HCT116 (cell line): ENCODE results near the gene TMEM212. TPM values are rescaled to one million over a fixed set of nuclear protein-coding genes. Genes with fewer than 3 reads are reported as not detected.
"Not testable (repeated sequence)": the region's sequence is repeated elsewhere in the genome, so short reads cannot be mapped to it uniquely, and the experiment has no call there.

ENCODE experiments used
- ATAC-seq: fragments of 200-7000 bp; cut with Tn5 transposase; 2 replicates; pipeline ENCODE4 v1.9.1; 2020; ENCODE audit warnings: mild to moderate bottlenecking, moderate library complexity
- BruUV-seq: library from RNA; stranded (reverse); fragments of 400-500 nt; replicated peaks from 2 replicates; lab custom pipeline; 2021; lab: Mats Ljungman, UMichigan
- CTCF ChIA-PET: fragments of 300-600 bp; sonication (Branson Sonifier 250); formaldehyde crosslinking; loops from one replicate; lab custom pipeline; 2021; ENCODE audit warnings: antibody characterized with exemption; lab: Charles Lee
- POLR2A ChIA-PET: fragments of 300-600, 350-600 bp; sonication (Branson Sonifier 250); formaldehyde crosslinking; loops from one replicate; lab custom pipeline; 2021; ENCODE audit warnings: antibody characterized with exemption; lab: Charles Lee
- RAD21 ChIA-PET, 2 experiments: fragments of 300-600 bp; sonication (Branson Sonifier 250); formaldehyde crosslinking; loops; one replicate each; lab custom pipeline; 2023; ENCODE audit warnings: low total read pairs in 2 of 2; ENCODE audit not compliant: uncharacterized antibody in 2 of 2, unreplicated experiment in 2 of 2, low non-redundant PET in 1 of 2; lab: Charles Lee
- DNase-seq: peaks from one replicate; pipeline ENCODE4 v3.0.0-alpha.2; 2010; ENCODE audit warnings: low read depth, low spot score
- H2AFZ ChIP-seq: fragments of 200-600 bp; shearing (Covaris generic), sonication (generic); 2 replicates; pipeline ENCODE4 v1.6.1; 2017; ENCODE audit warnings: low read depth, mixed run types, mixed read lengths, antibody characterized with exemption, low read length; ENCODE audit not compliant: poor library complexity, severe bottlenecking
- H3K27ac ChIP-seq: 2 replicates; pipeline ENCODE4 v1.5.1; 2012; ENCODE audit warnings: low read depth, low read length
- H3K27me3 ChIP-seq: fragments of 200-600 bp; sonication (generic); 2 replicates; pipeline ENCODE4 v1.6.1; 2016; ENCODE audit warnings: mixed run types, low read length, mixed read lengths; ENCODE audit not compliant: insufficient read depth
- H3K36me3 ChIP-seq, 2 experiments: fragments of 200-500 bp in 1 of 2; fragments of 200-600 bp in 1 of 2; sonication (Bioruptor generic) in 1 of 2; sonication (generic) in 1 of 2; 2 replicates each; pipeline versions ENCODE4 v1.5.1 to v1.6.1; 2014 to 2016; ENCODE audit warnings: low read length in 2 of 2, inconsistent platforms in 1 of 2, mixed read lengths in 1 of 2, mixed run types in 1 of 2; ENCODE audit not compliant: insufficient read depth in 2 of 2, control insufficient read depth in 1 of 2
- H3K4me1 ChIP-seq, 2 experiments: fragments of 200-600 bp in 1 of 2; sonication (generic) in 1 of 2; 2 replicates each; pipeline versions ENCODE4 v1.5.1 to v1.6.1; 2012 to 2017; ENCODE audit warnings: low read length in 2 of 2, inconsistent platforms in 1 of 2, mild to moderate bottlenecking in 1 of 2, mixed read lengths in 1 of 2, mixed run types in 1 of 2, moderate library complexity in 1 of 2; ENCODE audit not compliant: insufficient read depth in 2 of 2, control insufficient read depth in 1 of 2
- H3K4me2 ChIP-seq: fragments of 200-600 bp; sonication (generic); 2 replicates; pipeline ENCODE4 v1.6.1; 2017; ENCODE audit warnings: mixed run types, low read length, mixed read lengths
- H3K4me3 ChIP-seq, 2 experiments: fragments of 200-600 bp in 1 of 2; sonication (generic) in 1 of 2; replicated peaks in 1 of 2; 2 replicates each; pipeline ENCODE4 v1.5.1; 2011 to 2016; ENCODE audit warnings: low read length in 2 of 2, control low read depth in 1 of 2, low read depth in 1 of 2, mild to moderate bottlenecking in 1 of 2, mixed read lengths in 1 of 2, mixed run types in 1 of 2
- H3K79me2 ChIP-seq: fragments of 200-600 bp; sonication (generic); 2 replicates; pipeline ENCODE4 v1.6.1; 2017; ENCODE audit warnings: mild to moderate bottlenecking, mixed run types, low read length, moderate library complexity, mixed read lengths; ENCODE audit not compliant: insufficient read depth
- H3K9ac ChIP-seq: fragments of 200-600 bp; sonication (generic); 2 replicates; pipeline ENCODE4 v1.6.1; 2016; ENCODE audit warnings: low read length, mixed read lengths
- H3K9me2 ChIP-seq: fragments of 200-600 bp; sonication (generic), shearing (Covaris generic); 2 replicates; pipeline ENCODE4 v1.6.1; 2017; ENCODE audit warnings: mixed run types, mild to moderate bottlenecking, moderate library complexity; ENCODE audit not compliant: insufficient read depth
- H3K9me3 ChIP-seq, 2 experiments: fragments of 200-500 bp in 1 of 2; fragments of 200-600 bp in 1 of 2; sonication (Bioruptor generic) in 1 of 2; sonication (generic) in 1 of 2; 2 replicates each; pipeline ENCODE4 v1.6.1; 2014 to 2017; ENCODE audit warnings: low read length in 2 of 2, mixed read lengths in 2 of 2, inconsistent platforms in 1 of 2, low read depth in 1 of 2, mild to moderate bottlenecking in 1 of 2, mixed run types in 1 of 2, moderate library complexity in 1 of 2; ENCODE audit not compliant: control insufficient read depth in 1 of 2, insufficient read depth in 1 of 2
- H4K20me1 ChIP-seq: fragments of 200-600 bp; sonication (generic), shearing (Covaris generic); 2 replicates; pipeline ENCODE4 v1.6.1; 2017; ENCODE audit warnings: mixed run types, mild to moderate bottlenecking, moderate library complexity; ENCODE audit not compliant: insufficient read depth
- YY1 ChIP-seq: IDR thresholded peaks from 2 replicates; pipeline ENCODE4 v1.6.1; 2011; ENCODE audit warnings: low read length, low read depth, moderate library complexity, mild to moderate bottlenecking; ENCODE audit not compliant: insufficient replicate concordance; ENCODE audit errors: extremely low read depth
- ZBTB33 ChIP-seq: IDR thresholded peaks from 2 replicates; pipeline ENCODE4 v1.6.1; 2011; ENCODE audit warnings: mild to moderate bottlenecking, low read length, moderate library complexity; ENCODE audit not compliant: insufficient replicate concordance; ENCODE audit errors: extremely low read depth
- intact Hi-C: fragments of 100-400 bp; cut with micrococcal nuclease; formaldehyde crosslinking; loops from 2 replicates; pipeline ENCODE4 v1.10.0; 2022
- total RNA-seq: library from RNA; stranded (reverse); gene quantifications from one replicate; pipeline ENCODE4 v1.2.1, GENCODE V29; 2021; ENCODE audit not compliant: unreplicated experiment

The TMEM212 gene
- total RNA-seq, 1 experiment from 2014 or later = not detected

- RAD21 ChIA-PET = no interaction called here
- Histone ChIP-seq H2AFZ (no peak overlapping the region), H3K27ac (no peak overlapping the region), H3K36me3 (no peaks in the 10 kb centered on the region), H3K4me1 (no peaks in the 10 kb centered on the region), H3K4me2 (no peak overlapping the region), H3K4me3 (no peak overlapping the region), H3K79me2 (no peaks in the 10 kb centered on the region), H3K9ac (no peak overlapping the region), H3K9me2 (no peaks in the 10 kb centered on the region), H3K9me3 (no peaks in the 10 kb centered on the region), H4K20me1 (no peaks in the 10 kb centered on the region), H3K27me3 (no peaks in the 10 kb centered on the region)
- CTCF ChIA-PET = no interaction called here
- POLR2A ChIA-PET = no interaction called here
- BruUV-seq = no TSS peak
- ATAC-seq = no peak
- no peak for DNase-seq
- intact Hi-C loops = no loop called here
- TF ChIP-seq YY1 (no peak), ZBTB33 (no peak)
These were observed 61.7 kb downstream of the TMEM212 start for GRCh38 chr3:171904829-171905228.

- not testable (repeated sequence) for H2AFZ ChIP-seq, H3K9me2 ChIP-seq, BruUV-seq
These were observed 63.4 kb downstream of the TMEM212 start for GRCh38 chr3:171906503-171906902.

More at GRCh38 chr3:171906503-171906902, 63.4 kb downstream of the TMEM212 start:
- H3K36me3 ChIP-seq, H3K9me3 ChIP-seq, RAD21 ChIA-PET, H3K9ac ChIP-seq, CTCF ChIA-PET, POLR2A ChIA-PET, intact Hi-C loops, H3K27ac ChIP-seq, DNase-seq, H3K4me1 ChIP-seq, H3K79me2 ChIP-seq, ATAC-seq, H3K4me3 ChIP-seq, H3K27me3 ChIP-seq, H3K4me2 ChIP-seq, H4K20me1 ChIP-seq: not testable (repeated sequence)
